ENCODE measurements around the gene ENG.

DNA sequence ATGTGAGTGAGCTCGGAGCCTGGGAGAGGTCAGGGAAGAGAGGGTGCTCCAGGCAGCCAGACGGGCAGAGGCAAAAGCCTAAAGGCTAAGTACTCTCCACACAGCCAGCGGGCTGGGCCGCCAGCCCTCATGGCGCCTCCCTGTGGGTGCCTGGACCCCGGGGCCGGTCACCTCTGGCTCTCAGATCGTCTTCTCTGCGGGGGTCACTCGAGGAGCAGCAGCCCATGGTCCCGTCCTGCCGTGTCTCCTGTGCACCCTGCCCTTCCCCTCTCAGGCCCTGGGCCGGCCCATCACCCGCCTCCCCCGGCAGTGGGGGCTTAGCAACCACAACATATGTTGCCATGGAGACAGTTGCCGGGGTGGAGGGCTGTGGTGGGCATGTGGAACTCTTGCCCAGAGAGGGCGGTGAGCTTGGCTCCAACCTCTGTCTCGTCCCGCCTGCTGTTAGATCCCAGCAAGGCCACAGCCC is 18.8 kb upstream of the ENG start:
- TF ChIP-seq, protein P1, sequence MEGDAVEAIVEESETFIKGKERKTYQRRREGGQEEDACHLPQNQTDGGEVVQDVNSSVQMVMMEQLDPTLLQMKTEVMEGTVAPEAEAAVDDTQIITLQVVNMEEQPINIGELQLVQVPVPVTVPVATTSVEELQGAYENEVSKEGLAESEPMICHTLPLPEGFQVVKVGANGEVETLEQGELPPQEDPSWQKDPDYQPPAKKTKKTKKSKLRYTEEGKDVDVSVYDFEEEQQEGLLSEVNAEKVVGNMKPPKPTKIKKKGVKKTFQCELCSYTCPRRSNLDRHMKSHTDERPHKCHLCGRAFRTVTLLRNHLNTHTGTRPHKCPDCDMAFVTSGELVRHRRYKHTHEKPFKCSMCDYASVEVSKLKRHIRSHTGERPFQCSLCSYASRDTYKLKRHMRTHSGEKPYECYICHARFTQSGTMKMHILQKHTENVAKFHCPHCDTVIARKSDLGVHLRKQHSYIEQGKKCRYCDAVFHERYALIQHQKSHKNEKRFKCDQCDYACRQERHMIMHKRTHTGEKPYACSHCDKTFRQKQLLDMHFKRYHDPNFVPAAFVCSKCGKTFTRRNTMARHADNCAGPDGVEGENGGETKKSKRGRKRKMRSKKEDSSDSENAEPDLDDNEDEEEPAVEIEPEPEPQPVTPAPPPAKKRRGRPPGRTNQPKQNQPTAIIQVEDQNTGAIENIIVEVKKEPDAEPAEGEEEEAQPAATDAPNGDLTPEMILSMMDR (IDR thresholded peaks at IDR 0.05): no peak
- no peak for TF ChIP-seq POLR2A (IDR thresholded peaks at IDR 0.05)

All from esophagus squamous epithelium (tissue), 4 donors.